Activated CD4-positive, alpha-beta T cell treated with anti-CD3 and anti-CD28 coated beads for 1 hour (primary cell): ENCODE results near the gene CROCC2.
A peak's percentile ranks its signal among the peaks of the same experiment; 100 is the strongest.

Source experiments
- DNase-seq: peaks from one replicate; pipeline ENCODE4 v3.0.0-alpha.2; 2020

The CROCC2 gene

DNA sequence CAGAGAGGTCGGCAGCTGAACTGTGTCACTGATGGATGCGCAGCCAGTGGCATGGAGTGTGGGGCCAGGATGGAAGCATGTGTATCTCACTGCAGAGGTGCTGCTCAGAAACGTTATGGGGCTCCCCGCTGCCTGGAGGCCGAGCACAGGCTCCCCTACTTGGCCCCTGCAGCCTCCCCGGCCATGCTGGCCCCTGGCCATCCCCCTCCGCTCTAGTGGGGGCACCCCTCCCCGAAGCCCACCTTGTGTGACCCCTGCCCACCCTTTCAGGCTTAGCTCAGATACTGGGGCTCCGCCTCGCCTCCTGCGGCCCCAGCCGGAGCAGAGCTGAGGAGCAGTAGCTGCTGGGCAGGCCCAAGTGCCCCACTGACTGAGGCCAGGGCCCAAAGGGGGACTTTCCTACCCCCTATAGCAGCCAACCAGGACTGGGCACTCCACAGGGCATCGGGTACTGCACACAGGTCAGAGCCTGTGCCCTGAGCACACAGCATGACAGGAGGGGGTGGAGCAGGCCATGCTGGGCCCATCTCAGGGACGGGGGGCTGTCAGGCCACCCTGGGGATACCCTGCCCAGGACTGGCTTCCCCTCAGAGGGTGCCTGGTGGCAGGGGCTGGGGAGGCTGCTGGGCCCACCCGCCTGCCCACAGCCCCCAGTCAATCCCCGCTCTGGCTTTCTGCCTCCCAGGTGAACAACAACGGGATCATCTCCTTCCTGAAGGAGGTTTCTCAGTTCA lies 123.6 kb downstream of the CROCC2 start:
- no peak for DNase-seq

DNA sequence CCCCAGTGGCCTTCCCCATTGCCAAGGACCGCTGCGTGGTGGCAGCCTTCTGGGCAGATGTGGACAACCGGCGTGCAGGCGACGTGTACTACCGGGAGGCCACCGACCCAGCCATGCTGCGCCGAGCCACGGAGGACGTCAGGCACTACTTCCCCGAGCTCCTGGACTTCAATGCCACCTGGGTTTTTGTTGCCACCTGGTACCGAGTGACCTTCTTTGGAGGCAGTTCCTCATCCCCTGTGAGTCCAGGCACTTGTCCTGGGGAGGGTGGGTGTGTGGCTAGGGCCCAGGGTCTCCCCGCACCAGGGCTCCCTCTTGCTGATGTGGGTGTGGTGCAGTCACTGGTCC lies 124.2 kb downstream of the CROCC2 start:
- no peak for DNase-seq

DNA sequence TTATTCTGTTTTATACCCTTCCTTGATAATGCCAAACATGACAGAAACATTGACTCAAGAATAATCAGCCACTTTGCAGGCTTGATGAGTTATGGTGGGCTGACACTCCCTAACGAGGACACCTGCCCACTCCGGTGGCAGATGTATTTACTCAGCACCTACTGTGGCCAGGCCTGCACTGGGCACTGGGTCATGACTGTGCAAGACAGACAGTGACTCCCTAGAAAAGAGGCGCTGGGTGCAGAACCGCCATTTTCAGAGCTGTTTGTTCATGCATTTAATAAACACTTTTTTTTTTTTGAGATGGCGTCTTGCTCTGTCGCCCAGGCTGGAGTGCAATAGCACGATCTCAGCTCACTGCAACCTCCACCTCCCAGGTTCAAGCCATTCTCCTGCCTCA lies 124.7 kb downstream of the CROCC2 start:
- no peak for DNase-seq

DNA sequence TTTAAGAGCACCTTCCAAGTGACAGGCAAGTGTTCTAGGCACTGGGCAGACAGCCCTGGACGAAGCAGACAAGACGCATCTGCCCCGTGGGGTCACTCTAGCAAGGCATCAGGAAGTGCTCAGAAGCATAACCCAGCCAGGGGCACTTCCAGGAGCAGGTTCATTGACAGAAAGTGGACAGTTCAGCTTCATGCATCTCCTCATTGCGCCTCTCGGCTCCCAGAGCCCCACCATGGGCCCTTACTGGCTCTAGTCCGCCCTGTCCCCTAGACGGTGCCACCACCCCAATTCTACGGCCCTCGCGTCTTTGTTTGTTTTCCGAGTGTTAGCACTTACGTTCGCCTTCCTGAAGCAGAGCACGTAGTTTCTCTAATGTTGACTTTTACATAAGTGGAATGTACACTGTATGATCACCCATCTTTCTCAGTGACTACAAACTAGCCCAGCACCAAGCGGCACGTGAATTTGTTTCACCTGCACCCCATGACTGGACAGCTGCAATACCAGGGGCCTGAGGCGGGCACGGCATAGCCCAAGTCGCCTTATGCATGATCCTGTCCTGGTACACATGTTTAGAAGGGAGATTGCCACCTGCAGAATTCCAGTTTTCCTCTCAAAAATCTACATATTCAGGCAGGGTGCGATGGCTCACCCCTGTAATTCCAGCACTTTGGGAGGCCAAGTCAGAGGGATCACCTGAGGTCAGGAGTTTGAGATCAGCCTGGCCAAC lies 125.5 kb downstream of the CROCC2 start:
- no peak for DNase-seq

DNA sequence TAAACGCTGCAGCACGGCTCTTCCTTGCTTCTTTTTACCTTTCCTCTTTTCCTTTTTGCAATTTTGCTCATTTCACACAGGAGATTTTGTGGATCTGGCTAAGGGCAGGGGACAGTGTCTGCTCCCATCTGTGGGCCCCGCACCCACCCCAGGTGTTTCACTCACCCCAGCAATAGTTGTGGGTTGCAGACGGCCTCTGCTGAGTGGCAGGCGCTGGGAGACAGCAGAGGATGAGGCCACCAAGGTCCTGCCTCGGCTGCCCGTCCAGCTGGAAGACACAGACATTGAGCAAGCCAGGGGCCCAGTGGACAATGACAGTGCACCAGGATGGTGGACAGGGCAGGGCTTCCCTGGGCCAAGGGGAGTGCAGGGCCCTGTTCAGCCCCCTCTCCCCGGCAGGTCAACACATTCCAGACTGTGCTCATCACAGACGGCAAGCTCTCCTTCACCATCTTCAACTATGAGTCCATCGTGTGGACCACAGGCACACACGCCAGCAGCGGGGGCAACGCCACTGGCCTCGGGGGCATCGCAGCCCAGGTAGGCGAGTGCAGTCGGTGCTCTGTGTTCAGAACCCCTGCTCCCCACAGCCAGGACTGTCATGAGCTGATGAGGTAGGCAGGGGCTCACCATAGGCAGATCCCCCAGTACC lies 127.3 kb downstream of the CROCC2 start:
- no peak for DNase-seq

DNA sequence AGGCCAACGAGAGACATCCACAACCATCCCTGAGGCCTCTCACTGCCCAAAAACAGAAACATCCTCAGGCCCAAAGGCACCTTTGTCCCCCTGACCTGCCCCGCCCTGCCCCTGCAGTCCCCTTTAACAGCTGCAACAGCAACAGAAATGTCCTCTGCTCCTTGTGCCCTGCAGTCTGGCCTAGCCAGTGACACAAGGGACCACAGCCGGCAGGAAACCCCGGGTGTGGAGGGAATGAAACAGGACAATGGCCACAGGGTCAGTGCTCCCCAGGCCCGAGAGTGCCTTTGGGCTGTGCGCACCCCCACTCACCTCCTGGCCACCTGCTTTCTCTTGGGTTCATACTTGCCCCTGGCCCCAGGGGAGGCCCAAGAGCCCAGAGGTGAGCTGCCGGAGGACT lies 127.9 kb downstream of the CROCC2 start:
- no peak for DNase-seq

DNA sequence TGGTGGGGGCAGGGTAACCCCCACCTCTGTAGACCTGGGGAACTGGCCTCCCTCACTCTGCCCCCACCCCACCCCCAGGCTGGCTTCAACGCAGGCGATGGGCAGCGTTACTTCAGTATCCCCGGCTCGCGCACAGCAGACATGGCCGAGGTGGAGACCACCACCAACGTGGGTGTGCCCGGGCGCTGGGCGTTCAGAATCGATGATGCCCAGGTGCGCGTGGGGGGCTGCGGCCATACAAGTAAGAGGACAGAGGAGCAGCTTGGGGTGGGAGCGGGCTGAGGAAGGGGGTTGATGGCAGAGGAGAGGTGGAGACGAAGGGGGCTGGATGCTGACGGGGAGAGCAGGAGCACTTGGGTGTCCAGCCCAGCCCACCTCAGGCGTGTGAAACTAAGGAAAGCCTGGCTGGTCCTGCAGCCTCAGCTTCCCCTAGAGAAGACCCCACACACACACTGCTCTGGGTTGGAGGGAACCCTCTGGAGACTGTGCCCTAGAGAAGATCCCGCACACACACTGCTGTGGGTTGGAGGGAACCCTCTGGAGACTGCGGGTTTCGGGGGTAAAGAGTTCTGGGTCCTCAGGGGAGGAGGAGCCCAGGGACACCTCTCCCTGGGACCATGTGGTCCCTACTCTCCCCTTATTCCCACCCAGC lies 128.5 kb downstream of the CROCC2 start:
- no peak for DNase-seq

DNA sequence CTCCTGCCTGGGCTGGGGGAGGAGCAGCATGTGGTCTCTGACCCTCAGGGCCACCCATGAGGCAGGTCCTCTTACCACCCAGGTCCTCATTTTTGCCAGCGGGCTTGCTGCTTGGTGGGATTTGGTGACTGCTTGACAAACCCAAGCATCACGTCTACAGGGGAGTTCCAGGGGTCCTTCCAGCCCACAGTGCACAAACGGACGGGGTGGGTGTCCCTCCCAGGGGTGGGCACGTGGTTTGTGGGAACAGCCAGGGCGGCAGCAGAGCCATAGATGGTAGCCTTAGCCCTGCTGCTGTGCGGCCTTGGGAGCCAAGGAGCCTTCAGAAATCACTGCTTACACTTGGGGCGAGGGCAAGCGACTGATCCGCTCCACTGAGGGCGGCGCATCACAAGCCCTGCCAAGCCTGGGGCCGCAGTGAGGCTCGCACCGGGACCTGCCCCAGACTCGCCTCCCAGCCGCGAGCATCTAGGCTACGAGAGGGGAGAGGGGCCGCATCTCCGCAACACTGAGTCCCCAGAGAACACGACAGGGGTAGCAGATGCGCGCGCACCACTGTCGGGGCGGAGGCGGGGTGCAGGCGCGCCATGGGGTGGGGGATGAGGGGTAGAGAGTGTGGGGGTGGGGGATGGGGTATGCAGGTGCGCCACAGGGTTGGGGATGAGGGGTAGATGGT lies 129.1 kb downstream of the CROCC2 start:
- no peak for DNase-seq

DNA sequence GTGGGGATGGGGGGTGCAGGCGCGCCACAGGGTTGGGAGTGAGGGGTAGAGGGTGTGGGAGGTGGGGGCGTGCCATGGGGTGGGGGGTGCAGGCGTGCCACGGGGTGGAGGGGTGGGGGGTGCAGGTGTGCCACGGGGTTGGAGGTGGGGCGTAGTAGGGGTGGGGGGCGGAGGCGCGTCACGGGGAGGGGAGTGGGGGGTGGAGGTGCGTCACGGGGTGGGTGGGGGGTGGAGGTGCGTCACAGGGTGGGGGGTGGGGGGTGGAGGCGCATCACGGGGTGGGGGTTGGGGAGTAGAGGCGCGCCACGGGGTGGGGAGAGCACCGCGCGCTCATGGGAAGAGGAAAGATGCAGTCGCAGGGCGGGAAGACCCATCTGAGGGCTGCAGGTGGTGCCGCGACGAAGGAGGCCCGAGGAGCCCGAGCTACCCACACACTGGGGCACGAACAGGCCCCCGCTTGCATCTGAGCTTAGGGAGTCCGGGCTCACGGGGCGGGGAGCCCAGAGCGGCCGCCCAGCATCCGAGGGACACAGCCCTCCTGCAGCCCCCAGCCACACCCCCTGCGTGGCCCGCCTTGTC lies 129.8 kb downstream of the CROCC2 start:
- peak; percentile 24 for DNase-seq

DNA sequence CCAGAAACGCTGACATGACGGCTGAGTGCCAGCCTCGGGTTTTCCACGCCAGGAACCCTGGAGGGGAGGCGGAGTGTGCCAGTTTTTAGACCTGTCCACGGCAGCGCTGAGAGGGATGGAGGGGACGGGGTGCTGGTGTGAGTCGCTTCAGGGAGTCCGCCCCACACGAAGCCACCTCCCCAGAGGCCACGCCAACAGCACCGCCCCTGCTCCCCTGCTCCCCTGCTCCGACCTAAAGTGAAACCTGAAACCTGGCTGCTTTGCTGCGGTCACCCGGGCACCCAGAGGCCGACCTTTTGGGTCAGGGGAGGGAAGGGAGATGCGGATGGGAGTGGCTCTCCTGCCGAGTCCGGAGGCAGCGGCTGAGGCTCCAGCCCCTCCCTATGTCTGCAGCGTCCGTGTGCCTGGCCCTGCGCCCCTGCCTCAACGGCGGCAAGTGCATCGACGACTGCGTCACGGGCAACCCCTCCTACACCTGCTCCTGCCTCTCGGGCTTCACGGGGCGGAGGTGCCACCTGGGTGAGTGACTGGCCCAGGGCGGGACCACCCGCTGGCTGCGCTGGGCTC lies 130.3 kb downstream of the CROCC2 start:
- DNase-seq, result peak; percentile 39

DNA sequence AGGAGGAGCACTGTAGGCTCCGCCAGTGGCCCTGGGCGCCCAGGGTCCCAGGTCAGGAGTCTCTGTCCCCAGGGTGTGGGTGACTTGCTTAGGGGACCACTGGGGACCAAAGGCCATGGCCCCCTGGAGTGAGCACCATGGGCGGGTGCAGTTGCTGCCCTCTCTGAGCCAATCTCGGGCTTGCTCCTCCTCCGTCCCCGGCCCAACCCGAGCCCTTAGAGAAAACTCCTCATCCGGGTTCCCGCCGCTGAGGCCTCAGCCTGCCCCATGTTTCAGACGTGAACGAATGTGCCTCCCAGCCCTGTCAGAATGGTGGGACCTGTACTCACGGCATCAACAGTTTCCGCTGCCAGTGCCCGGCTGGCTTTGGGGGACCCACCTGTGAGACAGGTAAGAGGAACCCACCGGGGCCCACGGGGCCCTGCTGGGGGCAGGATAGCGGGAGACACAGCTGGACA lies 130.9 kb downstream of the CROCC2 start:
- no peak for DNase-seq

DNA sequence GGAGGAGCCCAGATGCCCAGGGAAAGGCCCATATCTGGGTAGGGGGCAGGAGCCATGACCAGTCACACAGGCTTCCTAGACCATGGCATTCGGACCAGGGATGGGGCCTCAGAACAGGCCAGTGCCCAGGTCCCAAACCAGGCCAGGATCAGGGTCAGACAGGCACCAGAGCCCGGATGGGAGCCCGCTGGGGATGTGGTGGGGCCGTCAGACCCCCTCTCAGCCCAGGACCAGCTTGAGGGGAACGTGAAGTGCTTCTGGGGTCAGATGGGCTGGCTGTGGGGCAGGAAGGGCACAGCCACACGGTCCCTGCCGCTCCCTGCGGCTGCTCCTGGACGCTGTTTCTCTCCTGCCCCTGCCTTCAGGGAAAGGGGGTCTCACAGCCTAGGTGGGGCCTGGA lies 131.4 kb downstream of the CROCC2 start:
- no peak for DNase-seq

DNA sequence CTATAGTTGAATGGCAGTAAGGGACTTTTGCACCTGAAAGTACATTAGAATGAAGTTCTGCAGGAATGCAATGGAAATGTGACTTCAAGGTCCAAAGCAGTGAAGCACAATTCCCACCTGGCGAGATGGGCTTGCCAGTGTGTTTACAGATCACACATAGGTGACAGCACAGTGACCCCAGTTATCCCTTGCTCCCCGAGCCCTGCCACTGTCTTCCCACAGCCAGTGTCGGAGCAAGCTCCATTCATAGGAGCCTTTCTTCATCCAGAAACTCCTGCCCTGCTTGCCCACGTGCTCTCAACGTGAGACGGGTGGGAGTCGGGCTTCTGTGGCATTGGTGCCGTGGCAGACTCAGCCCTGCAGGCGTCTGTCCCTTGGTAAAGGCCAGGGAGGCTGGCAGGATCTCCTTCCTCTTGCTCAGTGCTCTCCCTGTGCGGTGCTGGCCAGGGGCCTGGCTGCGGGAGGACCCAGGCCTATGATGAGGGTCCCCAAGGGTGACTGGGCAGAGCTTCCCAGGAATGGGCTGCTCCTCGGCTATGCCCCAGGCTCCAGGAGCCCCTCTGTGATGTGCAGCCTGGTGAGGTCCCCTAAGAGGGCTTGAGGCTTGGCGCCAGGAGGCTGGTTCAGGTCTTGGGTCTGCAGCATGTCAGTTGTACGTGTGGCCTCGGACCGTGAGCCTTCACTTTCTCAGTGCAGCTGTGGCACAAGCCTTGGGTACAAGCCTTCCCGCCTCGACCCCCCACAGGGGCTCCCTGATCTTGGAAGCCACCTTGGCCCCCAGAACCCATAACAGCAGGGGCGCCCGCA lies 132.4 kb downstream of the CROCC2 start:
- no peak for DNase-seq

DNA sequence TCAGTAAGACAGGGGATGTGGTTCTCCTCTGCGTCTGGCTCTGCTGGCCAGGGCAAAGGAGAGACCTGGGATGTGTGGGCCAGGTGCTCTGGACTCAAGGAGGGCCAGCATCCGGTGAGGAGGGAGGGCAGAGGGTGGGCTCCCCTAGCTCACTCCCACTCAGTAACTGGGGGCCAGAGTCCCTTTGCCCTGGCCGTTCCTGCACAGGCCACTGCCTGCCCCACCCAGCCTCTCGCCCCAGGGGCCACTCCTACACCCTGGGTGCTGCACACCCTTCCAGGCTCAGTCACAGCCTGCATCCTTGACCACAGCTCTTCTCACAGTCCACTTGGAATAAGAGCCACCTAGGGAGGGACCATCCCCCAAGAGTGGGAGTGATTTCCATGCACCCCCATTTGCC lies 133.3 kb downstream of the CROCC2 start:
- DNase-seq, result no peak

DNA sequence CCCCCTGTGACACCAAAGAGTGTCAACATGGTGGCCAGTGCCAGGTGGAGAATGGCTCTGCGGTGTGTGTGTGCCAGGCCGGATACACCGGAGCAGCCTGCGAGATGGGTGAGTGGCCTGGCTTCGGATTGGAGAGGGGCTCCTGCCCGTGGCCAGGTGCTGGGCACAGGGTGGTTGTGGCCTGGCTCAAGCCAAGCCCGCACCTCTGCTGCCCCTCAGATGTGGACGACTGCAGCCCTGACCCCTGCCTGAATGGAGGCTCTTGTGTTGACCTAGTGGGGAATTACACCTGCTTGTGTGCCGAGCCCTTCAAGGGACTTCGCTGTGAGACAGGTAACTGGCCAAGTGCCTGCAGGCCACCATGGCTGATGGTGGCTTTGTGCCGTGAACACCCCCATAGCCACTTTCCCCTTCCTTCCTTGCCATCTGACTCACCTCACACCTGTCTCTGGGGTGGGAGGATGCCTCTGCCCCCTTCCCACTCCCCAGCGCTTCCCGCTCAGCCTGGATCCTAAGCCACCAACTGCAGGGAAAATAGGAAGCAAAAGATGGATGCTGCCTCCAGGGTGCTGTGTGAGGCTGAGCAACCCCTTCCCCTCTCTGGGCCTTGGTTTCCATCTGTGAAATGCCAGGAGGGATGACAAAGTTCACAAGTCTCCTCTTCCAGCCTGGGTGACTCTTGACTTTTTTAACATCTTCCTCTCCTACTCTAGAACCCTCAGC lies 134.1 kb downstream of the CROCC2 start:
- DNase-seq, result no peak

DNA sequence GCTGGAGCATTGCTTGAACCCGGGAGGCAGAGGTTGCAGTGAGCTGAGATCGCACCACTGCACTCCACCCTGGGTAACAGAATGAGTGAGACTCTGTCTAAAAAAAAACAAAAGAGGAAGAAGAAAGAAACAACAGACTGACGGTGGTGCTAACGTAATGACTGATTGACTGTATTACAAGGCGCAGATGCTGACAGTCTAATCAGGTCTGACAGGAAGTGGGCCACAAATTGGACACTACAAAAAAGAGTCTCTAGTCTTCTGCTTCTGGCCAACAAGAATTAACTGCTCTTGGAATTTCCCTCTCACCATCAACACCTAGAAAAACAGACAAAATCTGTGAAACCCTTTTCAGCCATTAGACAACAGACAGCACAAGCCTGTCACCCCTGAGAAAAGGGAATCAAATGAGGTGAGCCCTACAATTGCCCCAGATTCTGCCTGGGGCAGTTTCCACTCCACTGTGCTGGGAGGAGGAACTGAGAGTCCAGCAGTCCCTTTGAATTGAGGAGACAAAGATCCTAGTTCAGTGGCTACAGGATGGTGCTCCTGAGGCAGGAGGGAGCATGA lies 135.5 kb downstream of the CROCC2 start:
- DNase-seq, result no peak
